HL-60 (cell line): ENCODE results near the gene GALNT12.

Experiments
- DNase-seq, 2 experiments: peaks; one replicate each; pipeline ENCODE4 v3.0.0-alpha.2; 2010 to 2020; ENCODE audit warnings: low read depth in 1 of 2, low spot score in 1 of 2
- H3K27ac ChIP-seq: fragments of 250-450 bp; sonication (Bioruptor Pico); replicated peaks from 2 replicates; pipeline ENCODE4 v1.5.1; 2020; ENCODE audit warnings: mild to moderate bottlenecking, moderate library complexity
- H3K27me3 ChIP-seq: fragments of 250-450 bp; sonication (Bioruptor Pico); 2 replicates; pipeline ENCODE4 v1.5.1; 2021; ENCODE audit warnings: mild to moderate bottlenecking, moderate library complexity; ENCODE audit not compliant: insufficient read depth, poor library complexity, severe bottlenecking
- H3K4me3 ChIP-seq: replicated peaks from 2 replicates; pipeline ENCODE4 v1.5.1; 2011; ENCODE audit warnings: mild to moderate bottlenecking, control low read depth, low read length; ENCODE audit not compliant: insufficient read depth
- CTCF ChIP-seq: IDR thresholded peaks from one replicate; pipeline ENCODE4 v1.5.1; 2011; ENCODE audit warnings: low read length, control low read depth, inconsistent platforms; ENCODE audit not compliant: insufficient read depth
- GABPA ChIP-seq: IDR thresholded peaks from 2 replicates; pipeline ENCODE4 v1.6.1; 2012; ENCODE audit warnings: low read depth
- POLR2AphosphoS5 ChIP-seq: IDR thresholded peaks from 2 replicates; pipeline ENCODE4 v1.6.1; 2012; ENCODE audit warnings: low read depth
- REST ChIP-seq: IDR thresholded peaks from 2 replicates; pipeline ENCODE4 v1.6.1; 2012; ENCODE audit warnings: low read depth; ENCODE audit not compliant: insufficient replicate concordance
- SPI1 ChIP-seq: IDR thresholded peaks from 2 replicates; pipeline ENCODE4 v1.6.1; 2012; ENCODE audit warnings: low read depth, mild to moderate bottlenecking, borderline replicate concordance

GALNT12 gene

GRCh38 chr9:98829766-98830165, 22.3 kb downstream of the GALNT12 start:
- H3K4me3 ChIP-seq: no peak overlapping the region
- no peak for DNase-seq
- H3K27me3 ChIP-seq: no peaks in the 10 kb centered on the region
- TF ChIP-seq GABPA (no peak), REST (no peak), SPI1 (peak; percentile 20; the same call in 1 of the 2 replicates), CTCF (no peak), POLR2AphosphoS5 (no peak)
- peak overlapping the region; percentile 49; the same call in 1 of the 2 replicates for H3K27ac ChIP-seq

- Histone ChIP-seq H3K27me3 (no peaks in the 10 kb centered on the region), H3K27ac (peak overlapping the region; percentile 49), H3K4me3 (no peak overlapping the region)
- TF ChIP-seq CTCF: no peak
- no peak for TF ChIP-seq GABPA
- peak; percentile 82; the same call in 1 of the 2 replicates for TF ChIP-seq SPI1
- TF ChIP-seq REST: no peak
- no peak for TF ChIP-seq POLR2AphosphoS5
- peak in 1 of 2 experiments; percentile 79 for DNase-seq
Measured at GRCh38 chr9:98830554-98830953, 23.1 kb downstream of the GALNT12 start.

- Histone ChIP-seq H3K27me3 (no peaks in the 10 kb centered on the region), H3K4me3 (no peak overlapping the region), H3K27ac (no peak overlapping the region)
- no peak for DNase-seq
- no peak for TF ChIP-seq GABPA
- TF ChIP-seq SPI1: no peak
- no peak for TF ChIP-seq POLR2AphosphoS5
- TF ChIP-seq REST: no peak
- TF ChIP-seq CTCF: no peak
Measured at GRCh38 chr9:98831696-98832095, 24.2 kb downstream of the GALNT12 start.
